ENCODE results near the gene EIF2AK2. TPM values are rescaled to one million over a fixed set of nuclear protein-coding genes. Genes with fewer than 3 reads are reported as not detected.

Gene EIF2AK2
- total RNA-seq, 3 donors from 2014 or later = 13.8 to 23.4 (median 21.2) TPM

DNA sequence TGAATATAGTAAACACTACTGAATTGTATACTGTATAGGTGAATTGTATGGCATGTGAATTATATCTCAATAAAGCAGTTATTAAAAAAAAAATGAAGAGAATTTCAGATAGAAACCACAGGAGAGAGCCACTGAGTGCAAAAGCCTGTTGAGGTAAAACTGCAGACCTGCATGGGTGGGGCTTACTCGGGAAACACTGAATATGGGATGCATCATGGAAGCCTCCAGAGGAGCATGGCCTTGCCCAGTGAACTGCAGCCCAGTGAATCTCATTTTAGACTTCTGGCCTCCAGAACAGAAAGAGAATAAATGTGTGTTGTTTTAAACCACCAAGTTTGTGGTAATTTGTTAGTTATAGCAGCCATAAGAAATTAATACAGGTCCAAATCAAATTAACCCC, 56.7 kb downstream of the EIF2AK2 start:
- no peaks in the 10 kb centered on the region for H3K27me3 Mint-ChIP-seq (ENCODE audit: low read depth)
- DNase-seq (no peak), ATAC-seq (no peak)
- H3K36me3 Mint-ChIP-seq (ENCODE audit: insufficient read depth) = peaks cover 37% of the 10 kb centered on the region
- no peaks in the 10 kb centered on the region for H3K9me3 Mint-ChIP-seq
- no peaks in the 10 kb centered on the region for H3K4me1 Mint-ChIP-seq (ENCODE audit: low read depth)
- H3K4me3 Mint-ChIP-seq = no peak overlapping the region

DNA sequence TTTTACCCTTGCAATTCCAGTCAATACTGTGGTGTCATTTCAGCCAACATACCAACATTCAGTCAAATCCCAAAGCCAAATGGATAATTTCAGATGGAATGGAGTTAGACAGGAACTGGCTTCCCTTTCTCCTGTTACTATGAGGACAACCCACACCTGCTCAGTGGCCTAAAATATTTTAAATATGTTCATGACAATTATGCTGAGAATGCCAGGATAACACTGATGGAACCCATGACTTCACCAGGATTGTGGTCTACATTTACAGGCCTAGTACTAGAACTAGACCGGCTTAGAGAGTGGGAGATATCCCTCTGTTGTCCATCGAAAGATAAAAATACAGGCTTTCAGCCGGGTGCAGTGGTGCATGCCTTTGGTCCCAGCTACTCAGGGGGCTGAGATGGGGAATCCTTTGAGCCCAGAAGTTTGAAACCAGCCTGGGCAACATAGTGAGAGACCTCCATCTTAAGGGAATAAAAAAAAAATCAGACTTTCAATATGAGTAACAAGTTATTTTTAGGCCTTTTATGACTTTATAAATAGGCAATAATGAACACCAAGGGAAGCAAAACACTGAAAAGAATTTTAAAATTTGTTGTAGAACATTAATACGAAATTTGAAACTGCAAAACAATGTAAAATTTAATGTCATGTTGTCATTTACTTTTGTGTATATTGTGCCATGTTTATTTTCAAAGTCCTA, 58.2 kb downstream of the EIF2AK2 start:
- no peak overlapping the region for H3K4me3 Mint-ChIP-seq

DNA sequence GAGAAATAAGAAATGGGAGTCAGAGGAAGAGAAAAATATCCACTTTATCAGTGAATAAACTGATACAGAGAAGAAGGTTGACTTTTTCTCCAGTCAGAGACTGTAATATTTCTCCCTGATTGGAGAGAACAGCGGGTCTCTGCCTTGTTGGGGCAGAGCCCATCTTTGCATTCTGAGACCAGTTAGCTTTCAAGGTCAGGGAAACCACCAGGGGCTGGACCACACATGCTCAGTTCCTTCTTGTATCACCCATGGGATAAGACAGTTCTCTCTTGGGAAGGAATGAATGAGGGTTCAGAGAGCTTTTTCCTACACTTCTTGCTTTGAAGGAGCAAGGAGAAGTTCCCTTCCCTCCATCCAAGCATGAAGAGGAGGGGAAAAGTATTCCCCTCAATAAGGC, 60.2 kb downstream of the EIF2AK2 start:
- DNase-seq = no peak
- Mint-ChIP-seq H3K27me3 (ENCODE audit: low read depth) (no peaks in the 10 kb centered on the region), H3K4me3 (no peak overlapping the region), H3K9me3 (no peaks in the 10 kb centered on the region), H3K4me1 (ENCODE audit: low read depth) (no peaks in the 10 kb centered on the region), H3K36me3 (ENCODE audit: insufficient read depth) (peaks cover 45% of the 10 kb centered on the region)
- ATAC-seq = no peak

More for the DNA sequence above, 58.2 kb downstream of the EIF2AK2 start:
- Mint-ChIP-seq H3K9me3 (no peaks in the 10 kb centered on the region), H3K27me3 (ENCODE audit: low read depth) (no peaks in the 10 kb centered on the region), H3K4me1 (ENCODE audit: low read depth) (no peaks in the 10 kb centered on the region), H3K36me3 (ENCODE audit: insufficient read depth) (peaks cover 40% of the 10 kb centered on the region)
- DNase-seq (no peak), ATAC-seq (no peak)

DNA sequence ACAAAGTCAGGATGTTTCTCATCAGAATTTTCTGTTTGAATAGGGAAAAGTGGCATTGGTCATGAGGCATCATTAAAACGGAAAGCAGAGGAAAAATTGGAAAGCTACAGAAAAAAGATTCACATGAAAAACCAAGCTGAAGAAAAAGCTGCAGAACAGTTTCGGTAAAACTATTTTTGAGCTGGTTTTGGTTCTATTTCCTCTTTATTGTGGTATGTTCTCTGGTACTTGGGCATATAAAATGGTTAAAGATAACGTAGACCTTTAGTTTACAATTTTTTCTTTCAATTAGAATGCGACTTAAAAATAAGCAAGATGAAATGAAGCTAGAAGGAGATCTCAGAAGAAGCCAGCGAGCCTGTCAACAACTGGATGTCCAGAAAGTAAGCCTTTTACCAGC, 64.9 kb downstream of the EIF2AK2 start:
- H3K4me3 Mint-ChIP-seq = no peak overlapping the region
- peaks cover 31% of the 10 kb centered on the region for H3K36me3 Mint-ChIP-seq (ENCODE audit: insufficient read depth)
- H3K4me1 Mint-ChIP-seq (ENCODE audit: low read depth) = peaks cover 3% of the 10 kb centered on the region
- ATAC-seq (no peak), DNase-seq (no peak)
- no peaks in the 10 kb centered on the region for H3K9me3 Mint-ChIP-seq
- H3K27me3 Mint-ChIP-seq (ENCODE audit: low read depth) = no peaks in the 10 kb centered on the region

DNA sequence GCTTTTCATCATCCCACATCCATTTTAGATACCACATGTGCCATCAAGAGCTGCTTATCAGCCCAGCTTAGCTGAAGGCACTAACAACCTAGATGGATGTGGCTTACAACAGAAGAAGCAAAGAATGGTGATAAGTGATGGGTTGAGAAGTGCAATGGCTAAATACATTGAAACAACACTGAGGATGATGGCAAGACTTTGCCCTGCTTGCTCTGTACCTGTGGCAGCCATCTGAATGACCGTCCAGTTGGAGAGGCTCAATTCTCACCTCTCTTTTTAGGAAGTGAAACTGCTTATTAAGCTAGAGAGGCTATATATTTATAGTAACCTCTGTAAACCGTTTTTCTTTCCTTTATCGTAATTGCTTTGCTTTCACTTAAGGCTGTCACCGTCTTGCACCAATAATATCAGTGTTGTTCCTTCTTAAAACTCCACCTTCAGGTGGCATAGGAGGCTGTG, 66.7 kb downstream of the EIF2AK2 start:
- peaks cover 7% of the 10 kb centered on the region for H3K4me1 Mint-ChIP-seq (ENCODE audit: low read depth)
- no peaks in the 10 kb centered on the region for H3K27me3 Mint-ChIP-seq (ENCODE audit: low read depth)
- ATAC-seq (no peak), DNase-seq (no peak)
- no peak overlapping the region for H3K4me3 Mint-ChIP-seq
- peaks cover 26% of the 10 kb centered on the region for H3K36me3 Mint-ChIP-seq (ENCODE audit: insufficient read depth)
- H3K9me3 Mint-ChIP-seq = no peaks in the 10 kb centered on the region

DNA sequence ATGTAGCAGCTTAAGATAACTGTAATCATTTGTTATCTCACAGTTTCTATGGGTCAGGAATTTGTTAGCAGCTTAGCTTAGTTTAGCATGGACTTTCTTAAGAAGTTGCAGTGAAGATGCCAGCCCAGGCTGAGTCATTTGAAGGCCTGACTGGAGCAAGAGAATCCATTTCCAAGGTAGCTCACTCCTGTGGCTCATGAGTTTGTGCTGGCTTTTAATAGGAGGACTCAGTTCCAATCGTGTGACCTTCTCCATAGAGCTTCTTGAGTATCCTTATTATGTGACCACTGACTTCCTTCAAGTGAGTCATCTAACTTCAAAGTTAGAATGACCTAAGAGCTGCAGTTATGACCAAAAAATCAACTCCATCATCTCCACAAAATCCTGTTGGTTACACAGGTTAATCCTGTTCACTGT, 71.0 kb downstream of the EIF2AK2 start:
- no peaks in the 10 kb centered on the region for H3K9me3 Mint-ChIP-seq
- ATAC-seq = no peak
- DNase-seq = no peak
- H3K27me3 Mint-ChIP-seq (ENCODE audit: low read depth) = no peaks in the 10 kb centered on the region
- peaks cover 20% of the 10 kb centered on the region for H3K36me3 Mint-ChIP-seq (ENCODE audit: insufficient read depth)
- H3K4me1 Mint-ChIP-seq (ENCODE audit: low read depth) = peaks cover 18% of the 10 kb centered on the region
- no peak overlapping the region for H3K4me3 Mint-ChIP-seq

DNA sequence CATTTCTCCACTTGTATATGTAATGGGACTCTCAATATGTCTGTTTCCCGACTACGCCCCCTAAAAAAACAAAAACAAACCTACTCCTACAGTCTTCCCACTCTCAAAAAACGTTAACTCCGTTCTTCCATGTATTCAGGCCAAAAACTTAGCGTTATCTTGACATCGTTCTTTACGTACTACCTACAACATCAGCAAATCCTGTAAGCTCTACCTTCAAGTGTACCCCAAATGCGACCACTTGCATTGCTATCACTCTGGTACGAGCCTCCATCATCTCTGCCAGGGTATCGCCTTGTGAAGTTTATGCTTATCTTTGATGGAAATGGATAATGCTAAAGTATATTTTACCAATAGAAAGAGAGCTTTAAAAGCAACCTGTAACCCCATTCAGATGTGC, 72.0 kb downstream of the EIF2AK2 start:
- no peaks in the 10 kb centered on the region for H3K9me3 Mint-ChIP-seq
- H3K4me1 Mint-ChIP-seq (ENCODE audit: low read depth) = peaks cover 28% of the 10 kb centered on the region
- no peak overlapping the region for H3K4me3 Mint-ChIP-seq
- H3K36me3 Mint-ChIP-seq (ENCODE audit: insufficient read depth) = peaks cover 25% of the 10 kb centered on the region
- no peak for ATAC-seq
- no peaks in the 10 kb centered on the region for H3K27me3 Mint-ChIP-seq (ENCODE audit: low read depth)
- no peak for DNase-seq

DNA sequence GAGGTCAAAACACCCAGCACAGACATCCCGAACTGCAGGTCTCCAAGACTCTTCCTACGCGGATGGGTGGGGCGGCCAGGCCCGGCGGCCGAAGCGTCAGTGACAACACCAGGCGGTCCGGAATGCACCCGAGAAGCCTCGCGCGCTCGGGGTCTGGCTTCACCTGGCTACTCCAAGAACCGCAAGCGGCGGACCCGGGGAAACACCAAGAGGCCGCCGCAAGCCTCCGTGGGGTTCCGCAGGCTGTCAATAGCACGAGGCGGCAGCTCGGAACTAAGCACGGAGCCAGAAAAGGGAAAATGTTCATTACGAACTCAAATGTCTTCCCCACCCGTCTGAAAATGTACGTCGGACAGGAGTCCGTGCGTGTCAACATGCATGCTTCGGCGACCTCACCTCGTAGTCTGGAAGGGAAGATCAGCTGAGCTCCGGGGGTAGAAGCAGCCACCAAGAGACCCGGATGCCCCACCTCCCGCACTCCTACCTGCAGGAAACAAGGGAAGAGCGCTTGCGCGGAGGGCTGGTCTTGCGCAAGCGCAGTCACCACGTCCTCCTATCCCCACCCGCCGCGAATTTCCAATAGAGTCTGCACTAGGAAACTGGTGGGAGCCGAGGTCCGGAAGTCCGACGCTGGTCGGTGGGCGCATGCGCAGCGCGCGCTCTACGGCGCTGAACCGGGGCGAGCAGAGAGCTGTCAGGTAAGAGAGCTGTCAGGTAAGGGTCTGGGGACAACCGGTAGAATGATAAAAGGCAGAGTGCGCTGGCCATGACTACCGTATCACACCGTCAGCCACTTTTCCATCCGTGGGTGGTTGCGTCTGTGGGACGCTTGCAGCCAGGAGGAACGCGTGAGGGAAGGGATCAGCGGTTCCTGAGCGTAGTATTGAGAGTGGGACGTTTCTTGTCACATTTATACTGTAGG, 72.6 kb downstream of the EIF2AK2 start, which contains the start of the genes GPATCH11 and HEATR5B:
Gene GPATCH11 (plus strand): TSS at position 646 of the 922 bp plus-strand sequence. CDS start 3,864 bp downstream, outside the sequence.
Gene HEATR5B (minus strand): TSS at position 500 of the 922 bp plus-strand sequence. CDS start 958 bp downstream, outside the sequence.
- Mint-ChIP-seq H3K9me3 (no peaks in the 10 kb centered on the region), H3K4me3 (no peak within 1 kb of the TSS), H3K27me3 (ENCODE audit: low read depth) (no peaks in the 10 kb centered on the region), H3K4me1 (ENCODE audit: low read depth) (peaks cover 33% of the 10 kb centered on the region), H3K36me3 (ENCODE audit: insufficient read depth) (peaks cover 24% of the 10 kb centered on the region)
- ATAC-seq = peak; percentile 88 to 94
- DNase-seq = peak; percentile 88

DNA sequence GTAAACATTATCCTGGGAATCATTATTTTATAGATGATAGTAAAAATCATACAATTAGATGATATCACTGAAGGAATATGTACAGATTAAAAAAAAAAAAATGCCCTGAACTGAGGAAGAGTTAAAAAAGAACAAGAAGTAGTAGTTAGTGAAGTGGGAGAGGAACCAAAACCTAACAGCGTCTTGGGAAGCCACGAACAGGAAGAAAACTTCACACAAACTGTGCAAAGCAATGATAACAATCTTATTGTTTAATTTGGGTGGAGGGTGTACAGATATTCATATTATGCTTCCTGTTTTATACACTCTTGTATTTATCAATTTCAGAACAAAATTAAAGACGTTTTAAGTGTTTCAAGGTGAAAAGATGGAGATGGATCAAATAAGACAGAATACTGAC, 76.1 kb downstream of the EIF2AK2 start:
- H3K9me3 Mint-ChIP-seq = no peaks in the 10 kb centered on the region
- H3K27me3 Mint-ChIP-seq (ENCODE audit: low read depth) = no peaks in the 10 kb centered on the region
- no peak for DNase-seq
- H3K4me1 Mint-ChIP-seq (ENCODE audit: low read depth) = peaks cover 46% of the 10 kb centered on the region
- ATAC-seq = no peak
- H3K4me3 Mint-ChIP-seq = peak overlapping the region; percentile 59
- peaks cover 24% of the 10 kb centered on the region for H3K36me3 Mint-ChIP-seq (ENCODE audit: insufficient read depth)

DNA sequence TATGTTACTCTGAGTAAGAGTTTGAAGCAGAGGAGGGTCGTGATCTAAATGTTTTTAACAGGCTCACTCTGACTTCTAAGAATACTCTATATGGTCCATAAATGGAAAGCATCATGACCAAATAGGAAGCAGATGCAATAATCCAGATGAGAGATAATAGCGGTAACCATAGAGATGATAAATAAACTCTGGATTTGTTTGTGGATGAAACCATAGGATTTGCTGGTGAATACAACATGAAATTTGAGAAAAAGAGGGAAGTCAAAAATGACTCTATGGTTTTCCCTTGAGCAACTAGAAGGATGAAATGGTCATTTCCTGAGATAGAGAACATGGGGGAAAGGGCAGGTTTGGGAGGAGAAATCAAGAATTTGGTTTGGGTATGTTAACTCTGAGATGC, 76.5 kb downstream of the EIF2AK2 start:
- DNase-seq = no peak
- Mint-ChIP-seq H3K4me1 (ENCODE audit: low read depth) (peaks cover 46% of the 10 kb centered on the region), H3K27me3 (ENCODE audit: low read depth) (no peaks in the 10 kb centered on the region), H3K4me3 (peak overlapping the region; percentile 59), H3K9me3 (no peaks in the 10 kb centered on the region), H3K36me3 (ENCODE audit: insufficient read depth) (peaks cover 24% of the 10 kb centered on the region)
- no peak for ATAC-seq

DNA sequence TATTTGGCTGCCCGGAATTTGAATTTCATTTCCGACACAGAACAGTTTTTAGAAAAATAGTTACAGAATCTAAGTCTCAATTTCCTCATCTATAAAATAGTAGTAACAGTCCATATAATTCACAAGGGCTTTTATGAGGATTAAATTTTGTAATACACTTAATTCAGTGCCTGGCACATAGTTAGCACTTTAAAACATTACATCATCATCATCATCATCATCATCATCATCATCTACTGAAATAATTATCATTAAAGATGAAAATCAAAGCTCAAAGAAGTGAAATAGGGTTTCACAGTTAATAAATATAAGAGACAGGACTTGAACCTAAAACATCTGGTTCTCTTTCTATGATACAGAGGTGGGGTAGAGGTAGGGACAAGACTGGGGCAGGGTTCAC, 85.8 kb downstream of the EIF2AK2 start:
- H3K9me3 Mint-ChIP-seq = no peaks in the 10 kb centered on the region
- peaks cover 24% of the 10 kb centered on the region for H3K4me1 Mint-ChIP-seq (ENCODE audit: low read depth)
- no peaks in the 10 kb centered on the region for H3K27me3 Mint-ChIP-seq (ENCODE audit: low read depth)
- H3K36me3 Mint-ChIP-seq (ENCODE audit: insufficient read depth) = peaks cover 36% of the 10 kb centered on the region
- ATAC-seq (no peak), DNase-seq (no peak)
- no peak overlapping the region for H3K4me3 Mint-ChIP-seq

DNA sequence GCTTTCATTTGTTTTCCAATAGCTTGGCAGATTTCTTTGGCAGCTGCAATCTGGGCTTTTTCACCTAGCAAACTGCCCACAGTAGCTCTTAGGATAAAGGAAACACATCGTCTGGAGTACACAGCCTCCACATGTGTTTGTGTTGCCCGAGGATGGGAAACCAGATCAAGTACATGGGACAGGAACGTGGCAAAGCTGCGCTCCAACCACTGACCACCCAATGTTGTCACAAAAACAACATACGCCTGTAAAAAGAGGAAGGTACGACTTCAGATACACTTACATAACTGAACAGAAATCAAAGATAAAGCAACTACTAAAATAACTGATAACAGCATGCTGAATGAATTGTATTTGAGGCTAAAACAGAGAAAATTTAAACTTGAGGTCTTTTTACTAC, 88.1 kb downstream of the EIF2AK2 start:
- DNase-seq (no peak), ATAC-seq (no peak)
- no peak overlapping the region for H3K4me3 Mint-ChIP-seq
- no peaks in the 10 kb centered on the region for H3K27me3 Mint-ChIP-seq (ENCODE audit: low read depth)
- peaks cover 14% of the 10 kb centered on the region for H3K4me1 Mint-ChIP-seq (ENCODE audit: low read depth)
- H3K36me3 Mint-ChIP-seq (ENCODE audit: insufficient read depth) = peaks cover 34% of the 10 kb centered on the region
- H3K9me3 Mint-ChIP-seq = no peaks in the 10 kb centered on the region

DNA sequence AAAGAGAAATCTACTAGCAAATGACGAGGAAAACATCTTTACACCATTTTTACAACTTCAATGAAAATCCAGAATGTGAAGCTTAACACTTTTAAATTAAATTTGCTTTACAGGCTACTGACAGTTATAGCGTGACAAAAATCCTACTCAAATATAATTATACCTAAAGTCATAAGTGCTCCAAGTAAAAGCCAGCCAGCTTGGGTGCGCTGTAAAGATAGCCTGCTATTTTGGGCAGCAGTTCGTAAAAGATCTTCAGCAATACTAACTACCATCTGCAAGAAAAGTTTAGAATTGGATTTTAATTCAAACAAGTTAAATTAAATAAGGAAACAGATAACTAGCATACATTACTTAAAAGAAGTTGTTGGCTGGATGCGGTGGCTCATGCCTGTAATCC, 95.0 kb downstream of the EIF2AK2 start:
- Mint-ChIP-seq H3K4me3 (no peak overlapping the region), H3K9me3 (no peaks in the 10 kb centered on the region), H3K27me3 (ENCODE audit: low read depth) (no peaks in the 10 kb centered on the region), H3K36me3 (ENCODE audit: insufficient read depth) (peaks cover 33% of the 10 kb centered on the region), H3K4me1 (ENCODE audit: low read depth) (no peaks in the 10 kb centered on the region)
- ATAC-seq = no peak
- DNase-seq = no peak

DNA sequence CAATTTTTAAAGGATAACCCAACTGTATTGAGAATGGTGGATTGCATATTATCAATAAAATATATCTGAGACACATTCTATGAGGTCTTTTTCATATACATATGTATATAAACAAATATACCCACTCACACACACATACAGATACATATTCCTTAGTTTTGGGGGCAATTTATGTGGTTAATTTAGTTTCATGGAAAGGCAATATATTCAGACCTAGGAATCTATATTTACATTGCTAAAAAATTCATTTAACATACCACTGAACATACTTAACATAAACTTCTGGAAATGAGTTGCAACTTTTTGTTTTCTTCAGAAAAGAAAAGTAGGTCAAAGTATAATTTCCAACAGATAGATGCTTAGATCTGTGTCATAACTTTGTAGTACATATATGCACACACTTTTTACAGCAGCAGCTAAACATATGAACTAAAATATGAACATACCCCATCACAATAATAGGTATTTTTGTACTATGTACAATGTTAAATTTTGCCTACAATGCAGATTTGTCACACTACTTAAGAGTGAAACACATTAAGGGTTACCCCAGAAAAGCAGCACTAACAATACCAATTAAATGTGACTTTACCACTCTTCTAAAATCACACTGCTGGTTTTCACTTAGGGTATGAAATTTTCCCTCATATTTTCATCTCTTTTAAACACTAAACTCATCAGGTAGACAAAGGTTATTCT, 95.6 kb downstream of the EIF2AK2 start:
- Mint-ChIP-seq H3K27me3 (ENCODE audit: low read depth) (no peaks in the 10 kb centered on the region), H3K4me3 (no peak overlapping the region), H3K36me3 (ENCODE audit: insufficient read depth) (peaks cover 33% of the 10 kb centered on the region), H3K9me3 (no peaks in the 10 kb centered on the region), H3K4me1 (ENCODE audit: low read depth) (no peaks in the 10 kb centered on the region)
- DNase-seq = no peak
- no peak for ATAC-seq

Measured in activated T-cell treated with anti-CD3 and anti-CD28 coated beads, Interleukin-2, amount 50 U/mL, for 4 hours (primary cell).